ENCODE data around the gene VPS33A. TPM values are rescaled to one million over a fixed set of nuclear protein-coding genes. Genes with fewer than 3 reads are reported as not detected.

The VPS33A gene
- total and polyA plus RNA-seq, 2 donors (not counting 3 experiments of a cell fraction or from before 2014, with no cell fraction given) = 12.1 to 23.1 TPM

- TF ChIP-seq GATA2 (IDR thresholded peaks at IDR 0.05; ENCODE audit: insufficient read depth, insufficient read length, low read depth, low read length) (no peak), POLR2A (IDR thresholded peaks at IDR 0.05; ENCODE audit: low read depth, low read length) (no peak), FOS (IDR thresholded peaks at IDR 0.05; ENCODE audit: borderline replicate concordance, insufficient read depth, low read length) (no peak), JUN (IDR thresholded peaks at IDR 0.05; ENCODE audit: borderline replicate concordance, insufficient read depth, insufficient read length, low read depth) (no peak), EZH2 (IDR thresholded peaks at IDR 0.05; ENCODE audit: borderline replicate concordance, low read depth, low read length, severe bottlenecking) (no peak), MAX (IDR thresholded peaks at IDR 0.05; ENCODE audit: insufficient read depth, insufficient read length) (no peak), MYC (IDR thresholded peaks at IDR 0.05; ENCODE audit: low read depth, low read length) (no peak), POLR2AphosphoS5 (IDR thresholded peaks at IDR 0.05; ENCODE audit: insufficient read depth, low read depth, low read length) (no peak), CTCF (IDR thresholded peaks at IDR 0.05; ENCODE audit: extremely low read depth in 1 of 2, insufficient read depth in 1 of 2, low read depth in 1 of 2, low read length in 2 of 2) (no peak)
- no peak overlapping the region for H3K4me2 ChIP-seq (ENCODE audit: insufficient read depth, low read length)
- H3K27me3 ChIP-seq (ENCODE audit: control insufficient read depth in 2 of 2, insufficient read depth in 2 of 2, low read length in 2 of 2) = no peaks in the 10 kb centered on the region
- no peaks in the 10 kb centered on the region for H3K4me1 ChIP-seq (ENCODE audit: control insufficient read depth, extremely low read depth, insufficient read depth, low read length)
- FAIRE-seq (no peak), DNase-seq (ENCODE audit: low read depth, low spot score) (no peak)
- ChIA-PET CTCF (no interaction called here), POLR2A (no interaction called here)
- intact Hi-C loops (cut with micrococcal nuclease) = no loop called here
- no peaks in the 10 kb centered on the region for H3K79me2 ChIP-seq (ENCODE audit: control insufficient read depth, insufficient read depth, low read length)
- no TSS peak for BruUV-seq (replicated peaks)
- peaks cover 6 to 23% of the 10 kb centered on the region in 2 experiments for H3K36me3 ChIP-seq (ENCODE audit: control insufficient read depth in 2 of 2, extremely low read depth in 1 of 2, insufficient read depth in 2 of 2, low read length in 2 of 2)
- dilution Hi-C loops (cut with MboI; ENCODE audit: extremely low pct_ligation_motif_present, low sequenced_read_pairs) = no loop called here
- no peak overlapping the region for H3K9ac ChIP-seq (replicated peaks; ENCODE audit: extremely low read depth, insufficient read depth, low read length)
- no peaks in the 10 kb centered on the region for H3K9me3 ChIP-seq (replicated peaks; ENCODE audit: control insufficient read depth, insufficient read depth, low read length)
- no peak overlapping the region for H3K4me3 ChIP-seq (replicated peaks in 1 of 3; ENCODE audit: insufficient read depth in 1 of 3, low read depth in 1 of 3, low read length in 3 of 3)
- no peaks in the 10 kb centered on the region for H4K20me1 ChIP-seq (replicated peaks; ENCODE audit: control insufficient read depth, extremely low read depth, insufficient read depth, low read length)
- no peak overlapping the region for H2AFZ ChIP-seq (ENCODE audit: low read depth, low read length)
- no peak overlapping the region for H3K27ac ChIP-seq (ENCODE audit: insufficient read depth, low read depth, low read length)
- H3K9me1 ChIP-seq (replicated peaks; ENCODE audit: control insufficient read depth, extremely low read depth, insufficient read depth, low read length) = no peaks in the 10 kb centered on the region
These were observed 9.9 kb upstream of the VPS33A start for GRCh38 chr12:122276242-122276641.
